Measurements from ENCODE around the gene ETV3L.

DNA sequence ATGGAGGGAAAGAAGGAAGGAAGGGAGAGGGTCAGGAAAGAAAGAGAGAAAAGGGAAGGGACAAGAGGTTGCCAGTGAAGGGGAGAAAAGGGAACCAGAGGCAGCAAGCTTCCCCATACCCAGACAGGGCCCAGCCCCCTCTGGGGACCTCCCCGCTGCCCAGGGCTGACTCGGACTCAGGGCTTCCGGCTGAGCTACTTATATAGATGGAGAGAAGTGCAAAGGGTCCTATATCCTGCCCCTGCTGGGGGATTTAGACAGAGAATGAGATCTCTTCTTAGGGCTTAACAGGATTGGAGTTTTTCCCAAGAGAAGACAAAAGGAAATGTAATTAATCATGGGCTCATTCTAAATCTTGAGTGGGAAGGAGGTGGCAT, at the start of gene ETV3L:
- TF ChIP-seq MAX (IDR thresholded peaks at IDR 0.05) (no peak), POLR2AphosphoS5 (IDR thresholded peaks at IDR 0.05; ENCODE audit: low read depth, low read length) (no peak), POLR2A (IDR thresholded peaks at IDR 0.05; ENCODE audit: borderline replicate concordance, extremely low read depth, insufficient read depth, insufficient read length) (no peak), EZH2 (IDR thresholded peaks at IDR 0.05) (no peak), EZH2phosphoT487 (IDR thresholded peaks at IDR 0.05; ENCODE audit: borderline replicate concordance) (no peak), ZFX (IDR thresholded peaks at IDR 0.05) (no peak), CEBPB (IDR thresholded peaks at IDR 0.05; ENCODE audit: low read depth) (no peak)
- TF ChIP-seq, protein P1, sequence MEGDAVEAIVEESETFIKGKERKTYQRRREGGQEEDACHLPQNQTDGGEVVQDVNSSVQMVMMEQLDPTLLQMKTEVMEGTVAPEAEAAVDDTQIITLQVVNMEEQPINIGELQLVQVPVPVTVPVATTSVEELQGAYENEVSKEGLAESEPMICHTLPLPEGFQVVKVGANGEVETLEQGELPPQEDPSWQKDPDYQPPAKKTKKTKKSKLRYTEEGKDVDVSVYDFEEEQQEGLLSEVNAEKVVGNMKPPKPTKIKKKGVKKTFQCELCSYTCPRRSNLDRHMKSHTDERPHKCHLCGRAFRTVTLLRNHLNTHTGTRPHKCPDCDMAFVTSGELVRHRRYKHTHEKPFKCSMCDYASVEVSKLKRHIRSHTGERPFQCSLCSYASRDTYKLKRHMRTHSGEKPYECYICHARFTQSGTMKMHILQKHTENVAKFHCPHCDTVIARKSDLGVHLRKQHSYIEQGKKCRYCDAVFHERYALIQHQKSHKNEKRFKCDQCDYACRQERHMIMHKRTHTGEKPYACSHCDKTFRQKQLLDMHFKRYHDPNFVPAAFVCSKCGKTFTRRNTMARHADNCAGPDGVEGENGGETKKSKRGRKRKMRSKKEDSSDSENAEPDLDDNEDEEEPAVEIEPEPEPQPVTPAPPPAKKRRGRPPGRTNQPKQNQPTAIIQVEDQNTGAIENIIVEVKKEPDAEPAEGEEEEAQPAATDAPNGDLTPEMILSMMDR (IDR thresholded peaks at IDR 0.05 in 2 of 3, conservative IDR thresholded peaks at IDR 0.05 in 1 of 3; ENCODE audit: borderline replicate concordance in 1 of 3, insufficient read depth in 1 of 3, low read depth in 2 of 3, low read length in 2 of 3): no peak
- TF ChIP-seq, protein P2, sequence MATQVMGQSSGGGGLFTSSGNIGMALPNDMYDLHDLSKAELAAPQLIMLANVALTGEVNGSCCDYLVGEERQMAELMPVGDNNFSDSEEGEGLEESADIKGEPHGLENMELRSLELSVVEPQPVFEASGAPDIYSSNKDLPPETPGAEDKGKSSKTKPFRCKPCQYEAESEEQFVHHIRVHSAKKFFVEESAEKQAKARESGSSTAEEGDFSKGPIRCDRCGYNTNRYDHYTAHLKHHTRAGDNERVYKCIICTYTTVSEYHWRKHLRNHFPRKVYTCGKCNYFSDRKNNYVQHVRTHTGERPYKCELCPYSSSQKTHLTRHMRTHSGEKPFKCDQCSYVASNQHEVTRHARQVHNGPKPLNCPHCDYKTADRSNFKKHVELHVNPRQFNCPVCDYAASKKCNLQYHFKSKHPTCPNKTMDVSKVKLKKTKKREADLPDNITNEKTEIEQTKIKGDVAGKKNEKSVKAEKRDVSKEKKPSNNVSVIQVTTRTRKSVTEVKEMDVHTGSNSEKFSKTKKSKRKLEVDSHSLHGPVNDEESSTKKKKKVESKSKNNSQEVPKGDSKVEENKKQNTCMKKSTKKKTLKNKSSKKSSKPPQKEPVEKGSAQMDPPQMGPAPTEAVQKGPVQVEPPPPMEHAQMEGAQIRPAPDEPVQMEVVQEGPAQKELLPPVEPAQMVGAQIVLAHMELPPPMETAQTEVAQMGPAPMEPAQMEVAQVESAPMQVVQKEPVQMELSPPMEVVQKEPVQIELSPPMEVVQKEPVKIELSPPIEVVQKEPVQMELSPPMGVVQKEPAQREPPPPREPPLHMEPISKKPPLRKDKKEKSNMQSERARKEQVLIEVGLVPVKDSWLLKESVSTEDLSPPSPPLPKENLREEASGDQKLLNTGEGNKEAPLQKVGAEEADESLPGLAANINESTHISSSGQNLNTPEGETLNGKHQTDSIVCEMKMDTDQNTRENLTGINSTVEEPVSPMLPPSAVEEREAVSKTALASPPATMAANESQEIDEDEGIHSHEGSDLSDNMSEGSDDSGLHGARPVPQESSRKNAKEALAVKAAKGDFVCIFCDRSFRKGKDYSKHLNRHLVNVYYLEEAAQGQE (IDR thresholded peaks at IDR 0.05; ENCODE audit: low read depth): no peak

Measured in HCT116 (cell line).